GM20000 (cell line): ENCODE data around the gene FNTB.

Experiments
- DNase-seq: peaks from one replicate; pipeline ENCODE4 v3.0.0; 2012; ENCODE audit warnings: low spot score
- TF ChIP-seq, protein P1 (sequence below): IDR thresholded peaks from 2 replicates; pipeline ENCODE4 v1.5.1; 2012; ENCODE audit warnings: mild to moderate bottlenecking, control low read depth; ENCODE audit errors: extremely low read depth, missing control alignments

Gene FNTB

DNA sequence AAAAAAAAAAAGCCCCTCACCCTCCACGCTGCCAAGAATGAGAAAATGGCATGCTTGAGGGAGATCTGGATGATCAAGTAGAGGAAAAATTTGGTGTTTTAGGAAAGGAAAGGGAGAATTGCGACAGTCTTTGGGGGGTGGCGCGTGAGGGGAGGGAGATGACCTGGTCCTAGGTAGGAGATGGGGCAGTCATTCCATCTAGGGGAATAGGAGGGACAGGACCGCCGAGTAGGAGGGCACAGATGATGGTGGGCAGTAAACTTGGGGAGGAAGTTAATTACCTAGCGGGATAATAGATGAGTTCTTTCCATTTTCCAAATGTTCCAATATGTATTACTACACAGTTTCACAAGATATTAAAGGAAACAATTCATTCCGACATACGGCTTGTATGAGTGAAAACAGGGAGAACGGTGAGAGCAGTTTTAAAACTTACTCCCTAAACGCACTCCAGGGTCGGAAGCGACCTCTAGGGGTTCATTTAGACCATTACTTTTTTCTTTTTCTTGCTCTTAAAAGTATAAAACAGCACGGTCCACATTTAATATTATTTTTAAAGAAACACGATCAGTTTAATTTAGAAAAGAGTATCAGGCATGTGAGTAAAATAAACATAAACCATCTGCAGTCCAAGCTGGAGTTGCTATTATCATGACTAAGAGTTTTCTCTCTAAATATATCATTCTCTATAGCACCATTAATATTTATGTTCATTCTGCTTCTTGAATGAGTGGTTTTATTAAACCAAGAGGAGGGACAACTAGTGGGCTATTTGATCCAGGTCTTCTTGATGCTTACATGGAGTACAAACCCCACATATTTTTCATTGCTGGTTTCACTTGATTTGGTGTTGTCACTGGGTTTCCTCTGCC, 3.0 kb upstream of the FNTB start:
- TF ChIP-seq, protein P1, sequence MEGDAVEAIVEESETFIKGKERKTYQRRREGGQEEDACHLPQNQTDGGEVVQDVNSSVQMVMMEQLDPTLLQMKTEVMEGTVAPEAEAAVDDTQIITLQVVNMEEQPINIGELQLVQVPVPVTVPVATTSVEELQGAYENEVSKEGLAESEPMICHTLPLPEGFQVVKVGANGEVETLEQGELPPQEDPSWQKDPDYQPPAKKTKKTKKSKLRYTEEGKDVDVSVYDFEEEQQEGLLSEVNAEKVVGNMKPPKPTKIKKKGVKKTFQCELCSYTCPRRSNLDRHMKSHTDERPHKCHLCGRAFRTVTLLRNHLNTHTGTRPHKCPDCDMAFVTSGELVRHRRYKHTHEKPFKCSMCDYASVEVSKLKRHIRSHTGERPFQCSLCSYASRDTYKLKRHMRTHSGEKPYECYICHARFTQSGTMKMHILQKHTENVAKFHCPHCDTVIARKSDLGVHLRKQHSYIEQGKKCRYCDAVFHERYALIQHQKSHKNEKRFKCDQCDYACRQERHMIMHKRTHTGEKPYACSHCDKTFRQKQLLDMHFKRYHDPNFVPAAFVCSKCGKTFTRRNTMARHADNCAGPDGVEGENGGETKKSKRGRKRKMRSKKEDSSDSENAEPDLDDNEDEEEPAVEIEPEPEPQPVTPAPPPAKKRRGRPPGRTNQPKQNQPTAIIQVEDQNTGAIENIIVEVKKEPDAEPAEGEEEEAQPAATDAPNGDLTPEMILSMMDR, result peak; percentile 44
- peak; percentile 47 for DNase-seq

GRCh38 chr14:64987438-64987767, 708 bp downstream of the FNTB start:
- TF ChIP-seq, protein P1, result no peak
- DNase-seq, result no peak

DNA sequence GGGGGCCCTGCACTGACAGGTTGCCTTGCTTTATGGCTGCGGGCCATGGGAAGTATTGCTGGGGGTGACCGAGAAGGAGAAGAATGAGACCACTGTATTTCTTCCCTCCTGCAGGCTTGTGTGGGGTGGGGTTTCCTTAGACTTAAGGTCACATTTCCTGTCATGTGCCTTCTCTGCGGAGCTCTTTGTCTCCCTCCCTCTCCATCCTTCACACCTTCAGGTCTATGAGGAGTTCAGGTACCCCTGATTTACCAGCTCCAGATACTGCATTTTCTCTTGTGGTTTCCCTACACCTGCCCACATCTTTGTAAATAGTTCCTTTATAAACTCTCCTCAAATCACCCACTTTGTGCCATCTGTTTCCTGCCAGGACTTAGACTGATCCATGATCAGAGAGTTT, 3.6 kb downstream of the FNTB start:
- TF ChIP-seq, protein P1, result no peak
- DNase-seq, result no peak

GRCh38 chr14:64990939-64991338, 4.2 kb downstream of the FNTB start:
- DNase-seq, result no peak
- TF ChIP-seq, protein P1, result no peak

DNA sequence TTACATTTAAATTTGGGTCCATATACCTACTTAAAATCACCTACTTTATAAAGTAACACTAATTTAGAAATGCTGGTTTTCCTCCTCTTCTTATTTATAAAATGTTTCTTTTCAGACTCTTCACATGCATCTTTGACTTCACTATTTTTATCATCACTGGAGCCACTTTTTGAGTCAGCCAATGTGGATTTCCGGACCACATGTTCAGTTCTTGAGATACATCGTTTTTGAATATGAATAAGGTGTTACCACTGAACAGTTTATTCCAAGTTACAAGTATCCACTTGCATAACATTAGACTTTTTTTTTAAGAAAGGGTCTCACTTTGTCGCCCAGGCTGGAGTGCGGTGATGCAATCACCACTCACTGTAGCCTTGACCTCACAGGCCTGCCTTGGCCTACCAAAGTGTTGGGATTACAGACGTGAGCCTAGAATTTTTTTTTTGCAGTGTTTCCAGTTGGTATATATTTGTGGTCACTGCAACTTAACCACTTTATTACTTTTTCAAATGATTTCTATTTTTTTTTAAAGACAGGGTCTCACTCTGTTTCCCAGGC, 5.7 kb downstream of the FNTB start:
- DNase-seq, result no peak
- TF ChIP-seq, protein P1, result no peak

DNA sequence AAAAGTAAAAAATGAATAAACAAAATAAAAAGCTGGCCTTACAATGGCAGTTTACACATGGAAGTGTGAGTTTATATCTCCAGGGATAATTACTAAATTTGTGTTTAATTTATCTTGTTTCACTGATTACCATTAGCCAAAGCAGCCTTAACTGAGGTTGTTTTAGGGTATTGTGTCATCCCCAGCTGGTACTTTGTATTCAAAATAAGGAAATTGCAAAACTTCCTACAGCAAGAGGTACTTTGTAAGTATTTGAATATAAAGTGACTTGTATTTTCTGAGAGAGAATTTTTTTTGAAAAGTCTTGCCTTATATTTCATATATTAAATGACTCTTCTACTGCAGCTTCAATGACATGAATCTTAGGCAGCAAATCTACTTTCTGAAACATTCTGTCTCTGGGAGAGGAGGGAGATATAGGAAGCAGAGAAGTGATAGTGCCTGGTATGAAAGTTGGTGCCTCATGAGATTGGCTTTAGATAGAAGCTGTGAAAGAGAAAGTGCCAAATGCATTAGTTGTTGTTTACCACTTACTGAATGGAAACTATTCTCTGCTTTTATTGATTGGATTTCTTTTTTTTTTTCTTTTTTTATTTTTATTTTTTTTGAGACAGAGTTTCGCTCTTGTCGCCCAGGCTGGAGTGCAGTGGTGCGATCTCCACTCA, 6.7 kb downstream of the FNTB start:
- DNase-seq, result no peak
- TF ChIP-seq, protein P1, result no peak

GRCh38 chr14:64994540-64994939, 7.8 kb downstream of the FNTB start:
- no peak for DNase-seq
- TF ChIP-seq, protein P1, result no peak
